Measurements from ENCODE around the gene WDR38.

The WDR38 gene

DNA sequence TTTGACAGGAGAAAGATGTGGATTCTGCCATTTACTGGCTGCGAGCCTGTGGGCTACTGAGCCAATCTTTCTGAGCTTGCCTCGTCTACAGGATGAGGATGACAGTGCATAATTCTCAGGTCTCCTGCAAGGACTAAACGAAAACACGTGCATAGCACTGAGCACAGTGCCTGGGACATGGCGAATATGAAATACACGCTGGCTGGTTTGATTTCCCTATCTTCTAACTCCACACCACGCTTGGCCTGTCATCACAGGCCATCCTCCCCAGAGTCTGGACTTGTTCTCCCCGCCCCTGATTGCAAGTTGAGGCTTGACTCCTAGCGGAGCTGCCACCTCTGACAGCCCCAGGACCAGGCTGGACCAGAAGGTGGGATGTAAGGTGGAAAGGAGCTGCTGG is 46.6 kb downstream of the WDR38 start:
- in situ Hi-C loops (cut with HindIII; ENCODE audit: low sequenced_read_pairs), result no loop called here
- TF ChIP-seq, protein P1, sequence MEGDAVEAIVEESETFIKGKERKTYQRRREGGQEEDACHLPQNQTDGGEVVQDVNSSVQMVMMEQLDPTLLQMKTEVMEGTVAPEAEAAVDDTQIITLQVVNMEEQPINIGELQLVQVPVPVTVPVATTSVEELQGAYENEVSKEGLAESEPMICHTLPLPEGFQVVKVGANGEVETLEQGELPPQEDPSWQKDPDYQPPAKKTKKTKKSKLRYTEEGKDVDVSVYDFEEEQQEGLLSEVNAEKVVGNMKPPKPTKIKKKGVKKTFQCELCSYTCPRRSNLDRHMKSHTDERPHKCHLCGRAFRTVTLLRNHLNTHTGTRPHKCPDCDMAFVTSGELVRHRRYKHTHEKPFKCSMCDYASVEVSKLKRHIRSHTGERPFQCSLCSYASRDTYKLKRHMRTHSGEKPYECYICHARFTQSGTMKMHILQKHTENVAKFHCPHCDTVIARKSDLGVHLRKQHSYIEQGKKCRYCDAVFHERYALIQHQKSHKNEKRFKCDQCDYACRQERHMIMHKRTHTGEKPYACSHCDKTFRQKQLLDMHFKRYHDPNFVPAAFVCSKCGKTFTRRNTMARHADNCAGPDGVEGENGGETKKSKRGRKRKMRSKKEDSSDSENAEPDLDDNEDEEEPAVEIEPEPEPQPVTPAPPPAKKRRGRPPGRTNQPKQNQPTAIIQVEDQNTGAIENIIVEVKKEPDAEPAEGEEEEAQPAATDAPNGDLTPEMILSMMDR (IDR thresholded peaks at IDR 0.05; ENCODE audit: low read depth, low read length), result no peak
- no peak overlapping the region for H3K4me3 ChIP-seq (ENCODE audit: low read depth, low read length)
- DNase-seq (ENCODE audit: low read depth, low spot score), result no peak

DNA sequence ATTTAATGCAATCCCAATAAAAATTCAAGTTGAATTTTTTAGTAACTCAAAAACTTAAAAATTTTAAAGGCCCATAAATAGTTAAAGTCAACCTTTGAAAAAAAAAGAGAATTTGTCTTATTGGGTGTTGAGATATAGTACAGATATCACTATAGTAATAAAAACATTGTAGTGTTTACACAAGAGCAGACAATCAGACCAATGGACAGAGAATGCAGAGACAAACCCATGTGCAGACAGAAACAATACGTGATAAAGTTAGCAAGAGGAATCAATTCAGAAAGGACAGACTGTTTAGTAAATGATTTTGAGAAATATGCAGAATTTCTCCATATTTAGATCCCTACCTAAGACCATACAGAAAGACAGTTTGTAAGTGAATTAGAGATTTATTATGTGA is 53.7 kb downstream of the WDR38 start:
- in situ Hi-C loops (cut with HindIII; ENCODE audit: low sequenced_read_pairs), result no loop called here
- no peak overlapping the region for H3K4me3 ChIP-seq (ENCODE audit: low read depth, low read length)
- DNase-seq (ENCODE audit: low read depth, low spot score), result no peak
- TF ChIP-seq, protein P1 (IDR thresholded peaks at IDR 0.05; ENCODE audit: low read depth, low read length), result no peak

Data from astrocyte of the spinal cord (primary cell).